ENCODE results near the gene NEU4.

DNA sequence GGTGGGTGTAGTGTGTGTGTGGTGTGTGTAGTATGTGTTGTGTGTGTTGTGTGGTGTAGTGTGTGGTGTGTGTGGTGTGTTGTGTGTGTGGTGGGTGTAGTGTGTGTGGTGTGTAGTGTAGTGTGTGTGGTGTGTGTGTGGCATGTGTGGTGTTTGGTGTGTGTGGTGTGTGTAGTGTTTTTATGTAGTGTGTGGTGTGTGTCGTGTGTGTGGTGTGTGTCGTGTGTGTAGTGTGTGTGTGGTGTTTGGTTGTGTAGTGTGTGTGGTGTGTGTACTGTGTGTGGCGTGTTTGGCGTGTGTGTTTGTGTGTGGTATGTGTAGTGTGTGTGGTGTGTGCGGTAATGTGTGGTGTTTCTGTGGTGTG is 55.8 kb downstream of the NEU4 start:
- TF ChIP-seq POLR2AphosphoS5 (IDR thresholded peaks at IDR 0.05; ENCODE audit: borderline replicate concordance, low read depth, low read length): no peak
- no peak for TF ChIP-seq EZH2 (IDR thresholded peaks at IDR 0.05)
- no peak for TF ChIP-seq FOXP2 (optimal IDR thresholded peaks at IDR 0.05; ENCODE audit: control extremely low read depth, extremely low read length, insufficient read depth)

All from SK-N-MC (cell line).